Measurements from ENCODE around the gene DLG2. TPM values are rescaled to one million over a fixed set of nuclear protein-coding genes. Genes with fewer than 3 reads are reported as not detected.

DLG2 gene
- total RNA-seq, 2 experiments from 2014 or later = 6.9 to 8.2 TPM

DNA sequence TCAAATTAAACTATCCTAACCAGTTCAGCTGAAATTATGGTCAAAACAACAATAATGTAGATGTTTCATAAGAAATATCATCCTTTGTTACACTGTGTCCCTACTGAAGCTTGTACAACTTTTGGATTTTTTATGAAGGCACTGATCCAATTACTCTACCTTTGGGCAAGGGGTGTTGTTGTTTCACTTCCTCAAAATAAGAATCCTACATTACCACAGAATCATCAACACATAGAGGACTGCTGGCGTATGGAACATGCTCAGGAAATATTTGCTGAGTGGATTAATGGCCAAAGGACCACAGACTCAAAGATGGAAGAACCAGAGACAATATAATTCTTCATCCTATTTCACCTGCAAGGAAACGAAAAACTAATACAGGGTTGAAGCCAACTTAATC is 1433.4 kb downstream of the DLG2 start:
- Histone ChIP-seq H3K9me3 (ENCODE audit: low read length) (no peaks in the 10 kb centered on the region), H3K4me1 (ENCODE audit: insufficient read depth, low read length, poor library complexity, severe bottlenecking) (no peaks in the 10 kb centered on the region), H3K79me2 (ENCODE audit: insufficient read depth, low read depth, low read length) (no peaks in the 10 kb centered on the region), H3K4me3 (ENCODE audit: low read depth, low read length, poor library complexity, severe bottlenecking) (no peak overlapping the region), H3K36me3 (ENCODE audit: insufficient read depth, low read length) (no peaks in the 10 kb centered on the region), H3K4me2 (ENCODE audit: low read length) (no peak overlapping the region), H3K9me2 (ENCODE audit: insufficient read depth, low read length) (no peaks in the 10 kb centered on the region; the same call in 1 of the 2 replicates), H2AFZ (ENCODE audit: low read length) (no peak overlapping the region), H3K27ac (ENCODE audit: low read depth, low read length, poor library complexity, severe bottlenecking) (no peak overlapping the region), H4K20me1 (ENCODE audit: insufficient read depth, low read length) (no peaks in the 10 kb centered on the region)
- peak; percentile 5 for DNase-seq (ENCODE audit: low spot score)
- intact Hi-C loops (cut with micrococcal nuclease; ENCODE audit: unreplicated experiment) = no loop called here
- CTCF ChIA-PET (ENCODE audit: unreplicated experiment) = no interaction called here
- BruUV-seq (replicated peaks) = no TSS peak
- no peak for TF ChIP-seq EZH2phosphoT487 (IDR thresholded peaks at IDR 0.05; ENCODE audit: borderline replicate concordance, low read depth, low read length)
- TF ChIP-seq, protein P1, sequence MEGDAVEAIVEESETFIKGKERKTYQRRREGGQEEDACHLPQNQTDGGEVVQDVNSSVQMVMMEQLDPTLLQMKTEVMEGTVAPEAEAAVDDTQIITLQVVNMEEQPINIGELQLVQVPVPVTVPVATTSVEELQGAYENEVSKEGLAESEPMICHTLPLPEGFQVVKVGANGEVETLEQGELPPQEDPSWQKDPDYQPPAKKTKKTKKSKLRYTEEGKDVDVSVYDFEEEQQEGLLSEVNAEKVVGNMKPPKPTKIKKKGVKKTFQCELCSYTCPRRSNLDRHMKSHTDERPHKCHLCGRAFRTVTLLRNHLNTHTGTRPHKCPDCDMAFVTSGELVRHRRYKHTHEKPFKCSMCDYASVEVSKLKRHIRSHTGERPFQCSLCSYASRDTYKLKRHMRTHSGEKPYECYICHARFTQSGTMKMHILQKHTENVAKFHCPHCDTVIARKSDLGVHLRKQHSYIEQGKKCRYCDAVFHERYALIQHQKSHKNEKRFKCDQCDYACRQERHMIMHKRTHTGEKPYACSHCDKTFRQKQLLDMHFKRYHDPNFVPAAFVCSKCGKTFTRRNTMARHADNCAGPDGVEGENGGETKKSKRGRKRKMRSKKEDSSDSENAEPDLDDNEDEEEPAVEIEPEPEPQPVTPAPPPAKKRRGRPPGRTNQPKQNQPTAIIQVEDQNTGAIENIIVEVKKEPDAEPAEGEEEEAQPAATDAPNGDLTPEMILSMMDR (conservative IDR thresholded peaks at IDR 0.05; ENCODE audit: low read length) = no peak
- POLR2A ChIA-PET = no interaction called here

DNA sequence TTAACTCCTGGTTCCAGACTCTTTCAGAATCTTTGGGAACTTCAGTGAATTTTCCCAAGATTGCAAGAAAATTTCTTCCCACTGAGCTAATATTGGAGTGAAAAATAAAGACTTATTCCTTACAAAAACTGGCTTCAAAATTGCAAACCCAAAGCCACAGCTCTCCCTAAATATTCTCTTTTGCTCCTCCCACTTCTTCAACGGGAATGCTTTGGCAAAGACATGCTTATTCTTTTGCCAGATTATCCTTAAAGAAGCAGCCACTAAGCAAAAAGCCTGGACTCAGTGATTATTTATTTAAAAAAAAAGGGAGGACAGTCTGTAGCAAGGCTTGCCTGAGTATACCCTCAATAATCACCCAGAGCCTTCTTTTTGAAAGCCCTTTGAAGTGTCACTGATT is 1438.6 kb downstream of the DLG2 start:
- Histone ChIP-seq H3K4me2 (ENCODE audit: low read length) (no peak overlapping the region), H3K4me3 (ENCODE audit: low read depth, low read length, poor library complexity, severe bottlenecking) (no peak overlapping the region), H3K79me2 (ENCODE audit: insufficient read depth, low read depth, low read length) (no peaks in the 10 kb centered on the region), H2AFZ (ENCODE audit: low read length) (no peak overlapping the region), H3K36me3 (ENCODE audit: insufficient read depth, low read length) (no peaks in the 10 kb centered on the region), H3K4me1 (ENCODE audit: insufficient read depth, low read length, poor library complexity, severe bottlenecking) (no peaks in the 10 kb centered on the region), H3K9me2 (ENCODE audit: insufficient read depth, low read length) (no peaks in the 10 kb centered on the region; the same call in 1 of the 2 replicates), H3K9me3 (ENCODE audit: low read length) (no peaks in the 10 kb centered on the region), H3K27ac (ENCODE audit: low read depth, low read length, poor library complexity, severe bottlenecking) (no peak overlapping the region), H4K20me1 (ENCODE audit: insufficient read depth, low read length) (no peaks in the 10 kb centered on the region)
- CTCF ChIA-PET (ENCODE audit: unreplicated experiment) = no interaction called here
- no peak for TF ChIP-seq EZH2phosphoT487 (IDR thresholded peaks at IDR 0.05; ENCODE audit: borderline replicate concordance, low read depth, low read length)
- TF ChIP-seq, protein P1 (conservative IDR thresholded peaks at IDR 0.05; ENCODE audit: low read length) = no peak
- no TSS peak for BruUV-seq (replicated peaks)
- no peak for DNase-seq (ENCODE audit: low spot score)
- POLR2A ChIA-PET = no interaction called here
- intact Hi-C loops (cut with micrococcal nuclease; ENCODE audit: unreplicated experiment) = no loop called here

DNA sequence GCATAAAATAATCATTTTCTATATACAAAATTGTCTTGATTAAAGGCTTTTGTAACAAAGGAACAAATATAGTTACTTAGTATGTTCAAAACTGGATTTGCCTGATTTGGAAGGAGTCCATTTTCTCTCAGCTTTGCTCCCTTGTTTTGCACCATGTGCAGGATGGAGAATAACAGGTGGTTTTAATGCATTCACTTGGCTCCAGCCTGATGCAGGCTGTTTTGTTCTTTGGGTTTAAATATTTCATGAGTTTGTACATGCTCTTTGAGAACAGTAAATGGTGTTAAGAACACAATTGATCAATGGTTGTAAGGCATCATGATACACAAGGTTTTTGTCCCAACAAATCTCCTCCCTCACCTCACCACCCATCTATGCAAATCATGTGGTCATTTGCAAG is 1454.1 kb downstream of the DLG2 start:
- Histone ChIP-seq H3K27ac (ENCODE audit: low read depth, low read length, poor library complexity, severe bottlenecking) (no peak overlapping the region), H4K20me1 (ENCODE audit: insufficient read depth, low read length) (no peaks in the 10 kb centered on the region), H3K79me2 (ENCODE audit: insufficient read depth, low read depth, low read length) (no peaks in the 10 kb centered on the region), H3K36me3 (ENCODE audit: insufficient read depth, low read length) (no peaks in the 10 kb centered on the region), H3K9me2 (ENCODE audit: insufficient read depth, low read length) (no peaks in the 10 kb centered on the region), H3K4me3 (ENCODE audit: low read depth, low read length, poor library complexity, severe bottlenecking) (no peak overlapping the region), H3K4me1 (ENCODE audit: insufficient read depth, low read length, poor library complexity, severe bottlenecking) (no peaks in the 10 kb centered on the region), H2AFZ (ENCODE audit: low read length) (no peak overlapping the region), H3K9me3 (ENCODE audit: low read length) (no peaks in the 10 kb centered on the region), H3K4me2 (ENCODE audit: low read length) (no peak overlapping the region)
- intact Hi-C loops (cut with micrococcal nuclease; ENCODE audit: unreplicated experiment) = no loop called here
- POLR2A ChIA-PET = interaction anchor here (0.6 kb wide), 1 partner anchor 1290 kb away, joined by 4 read pairs; no protein-coding TSS in a partner anchor
- CTCF ChIA-PET (ENCODE audit: unreplicated experiment) = no interaction called here
- TF ChIP-seq EZH2phosphoT487 (IDR thresholded peaks at IDR 0.05; ENCODE audit: borderline replicate concordance, low read depth, low read length) = no peak
- TF ChIP-seq, protein P1 (conservative IDR thresholded peaks at IDR 0.05; ENCODE audit: low read length) = no peak
- no peak for DNase-seq (ENCODE audit: low spot score)
- BruUV-seq (replicated peaks) = no TSS peak
